ENCODE measurements around the gene ADCYAP1R1. TPM values are rescaled to one million over a fixed set of nuclear protein-coding genes. Genes with fewer than 3 reads are reported as not detected.

ADCYAP1R1 gene
- total and polyA plus RNA-seq, 2 donors (not counting 1 experiment from before 2014, with no cell fraction given) = not detected

DNA sequence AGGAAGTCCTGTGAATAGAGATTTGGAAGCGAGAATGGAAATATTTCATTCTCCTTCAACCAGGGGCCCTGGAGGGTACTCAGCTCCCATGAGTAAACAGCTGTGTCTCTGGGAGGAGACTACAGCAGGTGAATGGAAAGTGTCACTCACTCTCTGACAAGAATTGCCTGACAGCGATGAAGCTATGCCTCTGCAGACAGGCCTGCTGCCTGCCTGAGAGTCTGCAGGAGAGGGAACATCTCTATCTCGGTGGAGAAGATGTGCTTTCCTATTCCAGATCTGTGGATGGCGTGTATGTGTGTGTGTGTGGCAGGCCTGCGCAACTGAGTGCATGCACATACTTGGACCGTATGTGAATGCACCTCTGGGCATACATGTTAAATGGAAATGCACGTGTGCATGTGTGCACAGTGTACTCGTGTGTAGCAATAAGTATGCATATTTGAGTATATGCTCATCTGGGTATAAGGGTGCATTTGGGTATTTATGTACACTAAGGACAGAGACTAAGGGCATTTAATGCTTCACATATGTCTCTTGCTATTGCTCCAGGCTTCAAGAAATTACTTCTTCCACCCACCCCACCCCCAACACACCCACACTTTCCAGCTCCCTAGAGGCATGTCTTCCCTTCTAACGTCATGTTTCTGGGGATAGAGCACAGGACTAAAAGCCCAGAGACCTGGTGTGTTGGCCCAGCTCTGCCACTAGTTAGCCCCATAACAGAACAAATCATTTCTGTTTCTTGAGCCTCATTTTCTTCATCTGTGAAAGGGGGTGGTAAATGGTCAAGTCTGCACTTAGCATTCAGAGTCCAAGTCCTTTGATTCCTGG is 4.6 kb upstream of the ADCYAP1R1 start:
- H3K4me1 ChIP-seq (ENCODE audit: control insufficient read depth in 2 of 2, insufficient read depth in 2 of 2, low read length in 2 of 2) = no peaks in the 10 kb centered on the region
- no peaks in the 10 kb centered on the region for H3K9me3 ChIP-seq (ENCODE audit: control extremely low read depth in 1 of 3, control insufficient read depth in 2 of 3, insufficient read depth in 1 of 3, low read length in 2 of 3)
- no peaks in the 10 kb centered on the region for H3K36me3 ChIP-seq (replicated peaks in 1 of 2; ENCODE audit: control extremely low read depth in 1 of 2, control insufficient read depth in 1 of 2, extremely low read depth in 1 of 2, insufficient read depth in 2 of 2, low read length in 1 of 2)
- H4K20me1 ChIP-seq (ENCODE audit: control insufficient read depth, insufficient read depth, low read length, poor library complexity, severe bottlenecking) = no peaks in the 10 kb centered on the region
- H3K79me2 ChIP-seq (ENCODE audit: control insufficient read depth, insufficient read depth, low read length) = no peaks in the 10 kb centered on the region
- H3K4me1 Mint-ChIP-seq = peaks cover 2% of the 10 kb centered on the region
- no peak for TF ChIP-seq EZH2 (IDR thresholded peaks at IDR 0.05; ENCODE audit: borderline replicate concordance, insufficient read depth, low read depth, low read length, poor library complexity, severe bottlenecking)
- TF ChIP-seq, protein P1, sequence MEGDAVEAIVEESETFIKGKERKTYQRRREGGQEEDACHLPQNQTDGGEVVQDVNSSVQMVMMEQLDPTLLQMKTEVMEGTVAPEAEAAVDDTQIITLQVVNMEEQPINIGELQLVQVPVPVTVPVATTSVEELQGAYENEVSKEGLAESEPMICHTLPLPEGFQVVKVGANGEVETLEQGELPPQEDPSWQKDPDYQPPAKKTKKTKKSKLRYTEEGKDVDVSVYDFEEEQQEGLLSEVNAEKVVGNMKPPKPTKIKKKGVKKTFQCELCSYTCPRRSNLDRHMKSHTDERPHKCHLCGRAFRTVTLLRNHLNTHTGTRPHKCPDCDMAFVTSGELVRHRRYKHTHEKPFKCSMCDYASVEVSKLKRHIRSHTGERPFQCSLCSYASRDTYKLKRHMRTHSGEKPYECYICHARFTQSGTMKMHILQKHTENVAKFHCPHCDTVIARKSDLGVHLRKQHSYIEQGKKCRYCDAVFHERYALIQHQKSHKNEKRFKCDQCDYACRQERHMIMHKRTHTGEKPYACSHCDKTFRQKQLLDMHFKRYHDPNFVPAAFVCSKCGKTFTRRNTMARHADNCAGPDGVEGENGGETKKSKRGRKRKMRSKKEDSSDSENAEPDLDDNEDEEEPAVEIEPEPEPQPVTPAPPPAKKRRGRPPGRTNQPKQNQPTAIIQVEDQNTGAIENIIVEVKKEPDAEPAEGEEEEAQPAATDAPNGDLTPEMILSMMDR (IDR thresholded peaks at IDR 0.05) = no peak
- no peak overlapping the region for H3K9ac ChIP-seq (ENCODE audit: low read length)
- no peak overlapping the region for H3K4me3 ChIP-seq (ENCODE audit: control extremely low read depth in 1 of 5, extremely low read depth in 1 of 5, insufficient read depth in 1 of 5, low read depth in 2 of 5, low read length in 4 of 5)
- peaks cover 39% of the 10 kb centered on the region for H3K27me3 Mint-ChIP-seq
- ATAC-seq (ENCODE audit: low read depth) (no peak), DNase-seq (no peak)
- H3K27ac ChIP-seq (ENCODE audit: low read length in 2 of 2) = no peak overlapping the region
- no peak overlapping the region for H3K27ac Mint-ChIP-seq
- no peak overlapping the region for H3K4me2 ChIP-seq (replicated peaks; ENCODE audit: low read depth, low read length, poor library complexity, severe bottlenecking)
- POLR2A ChIA-PET = no interaction called here
- no peak overlapping the region for H3K4me3 Mint-ChIP-seq
- H3K27me3 ChIP-seq (replicated peaks in 1 of 4; ENCODE audit: control extremely low read depth in 1 of 4, control insufficient read depth in 3 of 4, insufficient read depth in 4 of 4, low read length in 3 of 4) = peaks cover 0 to 27% (median 4%) of the 10 kb centered on the region in 4 experiments
- intact Hi-C loops (cut with micrococcal nuclease) = no loop called here
- WGBS (ENCODE audit: insufficient coverage) = 84% methylated on average over 6 of the region's 9 CpGs
- H3K9me3 Mint-ChIP-seq (ENCODE audit: insufficient read depth) = no peaks in the 10 kb centered on the region
- no peak overlapping the region for H2AFZ ChIP-seq (ENCODE audit: insufficient read depth, low read depth, low read length, poor library complexity, severe bottlenecking)
- CTCF ChIA-PET = no interaction called here

DNA sequence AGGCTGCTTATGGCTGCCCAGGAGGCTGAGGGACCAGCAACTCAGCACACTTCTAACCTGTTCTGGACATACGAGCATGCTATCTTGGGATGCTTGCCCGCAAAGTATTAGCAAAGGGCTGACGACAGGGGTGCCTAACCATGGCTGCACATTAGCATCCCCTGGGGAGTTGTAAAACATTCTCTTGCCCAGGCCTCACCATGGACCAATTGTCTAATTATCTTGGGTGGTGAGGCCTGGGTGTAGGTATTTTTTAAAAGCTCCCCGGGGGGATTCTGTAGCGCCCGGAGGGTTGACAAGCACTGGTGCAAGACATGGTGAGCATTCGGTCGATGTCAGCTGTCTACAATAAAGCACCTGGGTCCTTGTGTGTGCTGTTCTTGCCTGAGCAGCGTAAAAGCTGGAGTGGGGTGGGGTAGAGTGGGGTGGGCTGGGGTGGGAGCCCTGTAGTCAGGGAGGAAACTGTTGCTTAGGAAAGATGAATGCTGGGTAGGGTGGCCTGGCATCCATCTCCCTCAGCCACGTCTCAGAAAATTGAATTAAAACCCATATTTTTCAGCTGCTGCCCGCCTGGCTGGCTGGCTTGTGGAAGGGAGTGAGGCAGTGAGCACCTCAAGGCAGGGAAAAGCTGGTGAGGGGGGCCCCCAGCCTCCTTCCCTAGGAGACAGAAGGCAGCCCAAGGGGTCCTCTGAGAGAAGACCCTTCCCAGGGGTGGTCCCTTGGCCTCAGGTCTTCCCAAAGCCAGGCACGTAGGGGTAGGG is 2.9 kb upstream of the ADCYAP1R1 start:
- H3K9me3 ChIP-seq (ENCODE audit: control extremely low read depth in 1 of 3, control insufficient read depth in 2 of 3, insufficient read depth in 1 of 3, low read length in 2 of 3) = no peaks in the 10 kb centered on the region
- TF ChIP-seq EZH2 (IDR thresholded peaks at IDR 0.05; ENCODE audit: borderline replicate concordance, insufficient read depth, low read depth, low read length, poor library complexity, severe bottlenecking) = no peak
- TF ChIP-seq, protein P1 (IDR thresholded peaks at IDR 0.05) = no peak
- no peak overlapping the region for H3K9ac ChIP-seq (ENCODE audit: low read length)
- H3K36me3 ChIP-seq (replicated peaks in 1 of 2; ENCODE audit: control extremely low read depth in 1 of 2, control insufficient read depth in 1 of 2, extremely low read depth in 1 of 2, insufficient read depth in 2 of 2, low read length in 1 of 2) = no peaks in the 10 kb centered on the region
- H3K27me3 ChIP-seq (replicated peaks in 1 of 4; ENCODE audit: control extremely low read depth in 1 of 4, control insufficient read depth in 3 of 4, insufficient read depth in 4 of 4, low read length in 3 of 4) = peaks cover 0 to 26% (median 3%) of the 10 kb centered on the region in 4 experiments
- Mint-ChIP-seq H3K9me3 (ENCODE audit: insufficient read depth) (no peaks in the 10 kb centered on the region), H3K27me3 (peaks cover 27% of the 10 kb centered on the region), H3K4me3 (no peak overlapping the region), H3K27ac (no peak overlapping the region), H3K4me1 (peaks cover 2% of the 10 kb centered on the region)
- WGBS (ENCODE audit: insufficient coverage) = 67% methylated on average over 9 of the region's 12 CpGs
- no peaks in the 10 kb centered on the region for H3K4me1 ChIP-seq (ENCODE audit: control insufficient read depth in 2 of 2, insufficient read depth in 2 of 2, low read length in 2 of 2)
- H3K4me3 ChIP-seq (ENCODE audit: control extremely low read depth in 1 of 5, extremely low read depth in 1 of 5, insufficient read depth in 1 of 5, low read depth in 2 of 5, low read length in 4 of 5) = no peak overlapping the region
- H3K79me2 ChIP-seq (ENCODE audit: control insufficient read depth, insufficient read depth, low read length) = no peaks in the 10 kb centered on the region
- DNase-seq = no peak
- intact Hi-C loops (cut with micrococcal nuclease) = no loop called here
- H3K4me2 ChIP-seq (replicated peaks; ENCODE audit: low read depth, low read length, poor library complexity, severe bottlenecking) = no peak overlapping the region
- H4K20me1 ChIP-seq (ENCODE audit: control insufficient read depth, insufficient read depth, low read length, poor library complexity, severe bottlenecking) = no peaks in the 10 kb centered on the region
- no peak for ATAC-seq (ENCODE audit: low read depth)
- no peak overlapping the region for H2AFZ ChIP-seq (ENCODE audit: insufficient read depth, low read depth, low read length, poor library complexity, severe bottlenecking)
- POLR2A ChIA-PET = no interaction called here
- no peak overlapping the region for H3K27ac ChIP-seq (ENCODE audit: low read length in 2 of 2)
- CTCF ChIA-PET = no interaction called here
